A673 (cell line): Measurements from ENCODE around the gene SMPX.

Experiments used
- CTCF ChIP-seq: fragments of 300-800, 200-600 bp; sonication (generic); conservative IDR thresholded peaks from 2 replicates; pipeline ENCODE4 v1.5.1; 2017; ENCODE audit warnings: low read depth, mild to moderate bottlenecking, antibody characterized with exemption, low read length, moderate library complexity, mixed read lengths
- EZH2 ChIP-seq: fragments of 200-600 bp; sonication (generic); IDR thresholded peaks from 2 replicates; pipeline ENCODE4 v1.6.1; 2017; ENCODE audit warnings: borderline replicate concordance, low read depth, mild to moderate bottlenecking, mixed read lengths, antibody characterized with exemption, low read length; ENCODE audit not compliant: poor library complexity, severe bottlenecking

GRCh38 chrX:21781976-21782375 lies 24.1 kb upstream of the SMPX start:
- TF ChIP-seq EZH2 (no peak), CTCF (no peak)
